ENCODE measurements around the gene IL1RL1.

IL1RL1 gene

GRCh38 chr2:102387763-102388546, 76.6 kb downstream of the IL1RL1 start:
- Histone ChIP-seq H3K9me3 (ENCODE audit: control insufficient read depth, insufficient read depth, low read length) (no peaks in the 10 kb centered on the region), H3K27me3 (ENCODE audit: control insufficient read depth, insufficient read depth, low read length) (no peaks in the 10 kb centered on the region), H3K9ac (ENCODE audit: low read depth, low read length) (no peak overlapping the region), H3K4me3 (ENCODE audit: low read depth, low read length) (no peak overlapping the region), H3K4me1 (ENCODE audit: control insufficient read depth, insufficient read depth, low read length) (no peaks in the 10 kb centered on the region), H3K36me3 (ENCODE audit: control insufficient read depth, insufficient read depth, low read length) (no peaks in the 10 kb centered on the region)

DNA sequence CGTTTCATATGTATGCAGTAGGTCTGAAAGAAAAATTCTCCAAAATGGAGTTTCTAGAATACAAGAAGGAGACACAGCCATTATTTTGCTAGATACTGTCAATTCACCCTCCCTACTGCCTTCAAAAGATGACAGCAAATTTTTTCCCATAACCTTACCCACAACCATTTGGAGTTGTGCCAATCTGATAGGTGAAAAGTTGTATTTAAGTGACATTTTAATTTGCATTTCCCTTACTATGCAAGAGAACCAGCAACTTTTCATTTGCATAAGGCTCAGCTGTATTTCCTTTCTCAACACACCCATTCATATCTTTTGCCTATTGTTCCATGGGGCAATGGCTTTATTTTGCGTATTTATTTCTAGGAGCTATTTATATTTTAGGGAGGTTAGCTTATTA, 80.2 kb downstream of the IL1RL1 start:
- H3K9ac ChIP-seq (ENCODE audit: low read depth, low read length) = no peak overlapping the region
- H3K36me3 ChIP-seq (ENCODE audit: control insufficient read depth, insufficient read depth, low read length) = no peaks in the 10 kb centered on the region
- no peaks in the 10 kb centered on the region for H3K9me3 ChIP-seq (ENCODE audit: control insufficient read depth, insufficient read depth, low read length)
- no peak overlapping the region for H3K4me3 ChIP-seq (ENCODE audit: low read depth, low read length)
- H3K27me3 ChIP-seq (ENCODE audit: control insufficient read depth, insufficient read depth, low read length) = no peaks in the 10 kb centered on the region
- H3K4me1 ChIP-seq (ENCODE audit: control insufficient read depth, insufficient read depth, low read length) = no peaks in the 10 kb centered on the region

DNA sequence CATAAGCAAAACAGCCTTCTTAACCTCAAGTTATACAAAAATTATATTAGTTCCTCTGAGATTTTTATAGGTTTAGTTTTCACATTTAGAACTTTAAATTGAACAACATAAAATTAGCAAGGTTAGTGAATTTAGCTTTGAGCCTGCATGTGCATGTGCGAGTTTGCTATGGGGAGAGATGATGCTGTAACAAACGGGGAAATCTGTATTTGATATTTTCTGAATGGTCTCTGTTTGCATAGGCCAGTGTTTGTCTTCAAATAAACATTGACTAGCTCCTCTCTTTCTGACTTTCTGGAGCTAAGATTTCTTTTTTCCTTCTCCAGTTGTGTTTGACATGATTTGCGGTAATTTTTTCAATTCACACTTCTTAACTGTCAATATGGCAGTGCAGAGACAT, 80.7 kb downstream of the IL1RL1 start:
- H3K9me3 ChIP-seq (ENCODE audit: control insufficient read depth, insufficient read depth, low read length) = no peaks in the 10 kb centered on the region
- no peak overlapping the region for H3K9ac ChIP-seq (ENCODE audit: low read depth, low read length)
- H3K4me1 ChIP-seq (ENCODE audit: control insufficient read depth, insufficient read depth, low read length) = no peaks in the 10 kb centered on the region
- no peaks in the 10 kb centered on the region for H3K27me3 ChIP-seq (ENCODE audit: control insufficient read depth, insufficient read depth, low read length)
- H3K4me3 ChIP-seq (ENCODE audit: low read depth, low read length) = no peak overlapping the region
- H3K36me3 ChIP-seq (ENCODE audit: control insufficient read depth, insufficient read depth, low read length) = no peaks in the 10 kb centered on the region

DNA sequence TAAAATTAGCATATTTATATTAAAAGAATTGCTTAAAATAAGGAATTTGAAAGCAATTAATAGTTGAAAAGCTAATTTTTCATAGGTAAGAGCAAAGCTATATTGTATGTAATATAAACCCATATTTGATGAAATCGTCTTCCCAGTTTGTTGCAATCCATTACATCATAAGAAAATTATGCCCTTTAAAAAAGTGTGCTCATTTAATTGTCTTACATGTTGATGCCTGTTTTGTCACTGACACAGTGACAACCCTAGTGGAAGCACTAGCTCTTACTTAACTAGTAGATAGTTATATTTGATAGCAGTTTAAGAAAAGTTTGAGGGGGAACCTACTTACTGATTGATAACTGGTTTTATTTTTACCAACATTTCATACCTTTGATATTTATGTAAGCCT, 81.6 kb downstream of the IL1RL1 start:
- Histone ChIP-seq H3K9ac (ENCODE audit: low read depth, low read length) (no peak overlapping the region), H3K9me3 (ENCODE audit: control insufficient read depth, insufficient read depth, low read length) (no peaks in the 10 kb centered on the region), H3K4me3 (ENCODE audit: low read depth, low read length) (no peak overlapping the region), H3K4me1 (ENCODE audit: control insufficient read depth, insufficient read depth, low read length) (no peaks in the 10 kb centered on the region), H3K36me3 (ENCODE audit: control insufficient read depth, insufficient read depth, low read length) (no peaks in the 10 kb centered on the region), H3K27me3 (ENCODE audit: control insufficient read depth, insufficient read depth, low read length) (no peaks in the 10 kb centered on the region)

DNA sequence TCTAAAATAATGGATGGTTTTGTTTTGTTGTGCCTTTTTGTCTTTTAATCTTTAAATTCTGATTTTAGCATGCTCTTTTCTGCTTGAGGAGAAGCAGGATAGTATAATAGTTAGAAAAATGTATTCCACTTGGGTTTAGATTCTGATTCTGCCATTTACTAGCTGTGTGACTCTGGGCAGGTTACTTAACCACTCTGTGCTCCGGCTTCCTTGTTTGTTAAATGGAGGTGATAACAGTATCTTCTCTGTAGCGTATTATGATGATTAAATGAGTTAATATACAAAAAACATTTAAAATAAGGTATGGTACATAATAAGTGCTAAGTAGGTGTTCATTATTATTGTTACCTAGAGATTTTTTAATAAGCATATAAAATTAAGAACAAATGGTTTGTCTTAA, 84.6 kb downstream of the IL1RL1 start:
- no peaks in the 10 kb centered on the region for H3K36me3 ChIP-seq (ENCODE audit: control insufficient read depth, insufficient read depth, low read length)
- H3K27me3 ChIP-seq (ENCODE audit: control insufficient read depth, insufficient read depth, low read length) = no peaks in the 10 kb centered on the region
- H3K9ac ChIP-seq (ENCODE audit: low read depth, low read length) = no peak overlapping the region
- no peaks in the 10 kb centered on the region for H3K4me1 ChIP-seq (ENCODE audit: control insufficient read depth, insufficient read depth, low read length)
- no peaks in the 10 kb centered on the region for H3K9me3 ChIP-seq (ENCODE audit: control insufficient read depth, insufficient read depth, low read length)
- H3K4me3 ChIP-seq (ENCODE audit: low read depth, low read length) = no peak overlapping the region

- Histone ChIP-seq H3K27me3 (ENCODE audit: control insufficient read depth, insufficient read depth, low read length) (no peaks in the 10 kb centered on the region), H3K9ac (ENCODE audit: low read depth, low read length) (no peak overlapping the region), H3K36me3 (ENCODE audit: control insufficient read depth, insufficient read depth, low read length) (no peaks in the 10 kb centered on the region), H3K4me1 (ENCODE audit: control insufficient read depth, insufficient read depth, low read length) (no peaks in the 10 kb centered on the region), H3K4me3 (ENCODE audit: low read depth, low read length) (no peak overlapping the region), H3K9me3 (ENCODE audit: control insufficient read depth, insufficient read depth, low read length) (no peaks in the 10 kb centered on the region)
These were observed 85.8 kb downstream of the IL1RL1 start for GRCh38 chr2:102397209-102397608.

DNA sequence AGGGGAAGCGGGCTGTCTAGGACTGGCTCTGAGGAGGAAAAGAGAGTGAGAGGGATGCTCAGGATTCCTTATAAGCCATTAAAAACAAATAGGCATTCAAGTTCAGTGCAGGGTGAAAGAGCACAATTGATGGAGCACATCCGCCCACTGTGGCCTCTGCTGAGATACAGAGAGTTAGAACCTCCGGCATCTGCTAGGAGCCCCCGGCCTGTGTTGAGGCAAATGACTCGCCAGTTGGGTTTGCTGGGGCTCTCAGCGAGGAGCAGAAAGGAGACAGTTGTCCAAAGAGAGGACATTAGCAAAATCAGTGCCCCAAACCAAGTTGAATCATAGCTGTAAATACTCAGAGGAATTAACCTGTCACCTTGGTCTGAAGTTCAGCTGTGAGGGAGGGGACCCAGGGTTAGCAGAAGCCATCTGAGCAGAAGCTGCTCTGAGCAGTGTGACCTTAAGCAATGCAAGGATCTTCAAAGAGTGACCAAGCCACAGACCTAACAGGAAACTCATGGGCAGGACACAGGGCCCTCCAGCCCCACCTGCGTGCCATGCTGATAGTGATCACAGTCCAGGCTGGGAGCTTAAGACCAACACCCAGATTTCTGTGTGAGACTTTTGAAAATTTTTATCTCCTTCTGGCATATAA, 88.3 kb downstream of the IL1RL1 start:
- Histone ChIP-seq H3K9me3 (ENCODE audit: control insufficient read depth, insufficient read depth, low read length) (no peaks in the 10 kb centered on the region), H3K27me3 (ENCODE audit: control insufficient read depth, insufficient read depth, low read length) (no peaks in the 10 kb centered on the region), H3K4me3 (ENCODE audit: low read depth, low read length) (no peak overlapping the region), H3K9ac (ENCODE audit: low read depth, low read length) (no peak overlapping the region), H3K36me3 (ENCODE audit: control insufficient read depth, insufficient read depth, low read length) (no peaks in the 10 kb centered on the region), H3K4me1 (ENCODE audit: control insufficient read depth, insufficient read depth, low read length) (no peaks in the 10 kb centered on the region)

DNA sequence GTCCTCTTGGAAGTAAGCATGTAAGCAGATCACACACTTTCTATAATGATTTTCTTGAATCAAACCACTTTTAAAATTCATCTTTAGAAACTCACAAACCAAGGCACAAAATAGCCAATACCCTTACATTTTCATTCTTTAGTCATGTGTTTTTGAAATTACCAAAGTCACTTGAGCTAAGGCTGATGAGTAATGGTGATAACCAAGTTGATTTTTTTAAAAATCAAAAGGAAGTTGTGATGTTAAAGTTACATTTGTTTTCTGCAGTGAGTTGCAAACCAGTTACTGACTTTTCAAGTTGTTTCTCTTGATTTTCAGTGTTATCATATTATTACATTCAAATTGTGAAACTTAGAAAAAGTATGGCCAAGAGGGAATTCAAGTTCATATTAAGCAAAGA, 90.1 kb downstream of the IL1RL1 start:
- H3K9ac ChIP-seq (ENCODE audit: low read depth, low read length) = no peak overlapping the region
- H3K4me3 ChIP-seq (ENCODE audit: low read depth, low read length) = no peak overlapping the region
- no peaks in the 10 kb centered on the region for H3K9me3 ChIP-seq (ENCODE audit: control insufficient read depth, insufficient read depth, low read length)
- no peaks in the 10 kb centered on the region for H3K4me1 ChIP-seq (ENCODE audit: control insufficient read depth, insufficient read depth, low read length)
- no peaks in the 10 kb centered on the region for H3K27me3 ChIP-seq (ENCODE audit: control insufficient read depth, insufficient read depth, low read length)
- H3K36me3 ChIP-seq (ENCODE audit: control insufficient read depth, insufficient read depth, low read length) = no peaks in the 10 kb centered on the region
